ENCODE measurements around the gene TRIM59.

Gene TRIM59

GRCh38 chr3:160401291-160402095 lies 48.1 kb downstream of the TRIM59 start:
- peak; percentile 86 for DNase-seq (ENCODE audit: low read depth, low spot score)
- peak overlapping the region; percentile 99 for H3K4me3 ChIP-seq (ENCODE audit: low read depth, low read length)
- in situ Hi-C loops (cut with HindIII; ENCODE audit: low sequenced_read_pairs) = no loop called here
- TF ChIP-seq CTCF (IDR thresholded peaks at IDR 0.05; ENCODE audit: low read depth, low read length) = no peak

- in situ Hi-C loops (cut with HindIII; ENCODE audit: low sequenced_read_pairs) = no loop called here
- H3K4me3 ChIP-seq (ENCODE audit: low read depth, low read length) = peak overlapping the region; percentile 99
- no peak for DNase-seq (ENCODE audit: low read depth, low spot score)
- no peak for TF ChIP-seq CTCF (IDR thresholded peaks at IDR 0.05; ENCODE audit: low read depth, low read length)
These were observed 48.9 kb downstream of the TRIM59 start for GRCh38 chr3:160400702-160401150.

DNA sequence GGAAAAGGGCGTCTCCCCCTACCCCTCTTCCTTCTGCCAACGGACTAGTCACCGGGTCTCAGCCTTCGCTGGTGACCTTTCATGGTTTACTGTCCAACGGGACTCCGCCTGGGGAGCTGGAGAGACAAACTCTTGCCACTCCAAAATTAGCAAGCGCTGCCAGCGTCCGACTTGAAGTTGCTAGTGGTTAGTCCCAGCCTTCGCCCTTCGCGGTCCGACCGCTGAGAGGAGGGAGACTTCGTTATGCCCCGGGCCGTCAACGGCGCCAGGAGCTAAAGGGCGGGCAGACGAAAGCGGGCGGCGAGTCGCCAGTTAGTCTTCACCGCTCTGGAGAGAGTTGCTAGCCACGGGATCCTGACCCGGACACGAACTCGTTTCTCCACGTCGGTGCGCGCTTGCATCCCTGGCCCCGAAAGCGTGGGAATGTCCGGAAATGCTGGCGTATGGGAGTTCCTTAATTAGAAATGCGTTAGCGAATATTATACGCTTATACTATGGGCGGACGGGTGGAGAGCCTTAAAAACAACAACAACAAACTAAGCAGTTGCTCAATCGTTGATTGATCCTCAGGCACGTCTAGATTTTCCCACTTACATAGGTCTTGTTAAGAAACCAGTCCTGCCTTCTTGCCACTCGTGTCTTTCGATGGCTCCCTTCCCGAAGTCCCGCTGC lies 49.4 kb downstream of the TRIM59 start:
- DNase-seq (ENCODE audit: low read depth, low spot score) = peak; percentile 58
- in situ Hi-C loops (cut with HindIII; ENCODE audit: low sequenced_read_pairs) = no loop called here
- no peak for TF ChIP-seq CTCF (IDR thresholded peaks at IDR 0.05; ENCODE audit: low read depth, low read length)
- H3K4me3 ChIP-seq (ENCODE audit: low read depth, low read length) = peak overlapping the region; percentile 99

GRCh38 chr3:160399125-160400029 lies 50.2 kb downstream of the TRIM59 start, which contains the start of the genes IFT80 and SMC4:
Gene IFT80 (minus strand): TSS chr3:160399225. CDS start chr3:160384600, 14,625 bp downstream.
Gene SMC4 (plus strand): TSS chr3:160399650. CDS start chr3:160400827, 1,177 bp downstream.
- no peak for TF ChIP-seq CTCF (IDR thresholded peaks at IDR 0.05; ENCODE audit: low read depth, low read length)
- H3K4me3 ChIP-seq (ENCODE audit: low read depth, low read length) = peak within 1 kb of the TSS; percentile 99
- in situ Hi-C loops (cut with HindIII; ENCODE audit: low sequenced_read_pairs) = no loop called here
- peak; percentile 98 for DNase-seq (ENCODE audit: low read depth, low spot score)

DNA sequence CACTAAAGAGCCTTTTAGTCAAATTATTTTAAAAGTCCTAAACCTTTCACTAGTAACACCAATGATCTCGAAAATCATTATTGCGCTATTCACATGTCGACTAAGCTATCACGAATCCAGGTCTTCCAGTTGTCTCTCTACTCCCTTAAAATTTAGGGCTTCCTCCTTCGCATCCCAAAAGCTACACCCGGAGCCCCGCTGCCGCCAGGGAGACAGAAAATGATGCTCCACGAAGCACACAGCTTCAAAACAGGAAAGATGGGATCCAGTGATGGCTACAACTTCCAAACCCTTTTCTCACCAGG lies 50.8 kb downstream of the TRIM59 start:
- no peak for TF ChIP-seq CTCF (IDR thresholded peaks at IDR 0.05; ENCODE audit: low read depth, low read length)
- no peak for DNase-seq (ENCODE audit: low read depth, low spot score)
- peak overlapping the region; percentile 99 for H3K4me3 ChIP-seq (ENCODE audit: low read depth, low read length)
- in situ Hi-C loops (cut with HindIII; ENCODE audit: low sequenced_read_pairs) = no loop called here

- DNase-seq (ENCODE audit: low read depth, low spot score) = peak; percentile 80
- in situ Hi-C loops (cut with HindIII; ENCODE audit: low sequenced_read_pairs) = no loop called here
- no peak overlapping the region for H3K4me3 ChIP-seq (ENCODE audit: low read depth, low read length)
- no peak for TF ChIP-seq CTCF (IDR thresholded peaks at IDR 0.05; ENCODE audit: low read depth, low read length)
These were observed 54.3 kb downstream of the TRIM59 start for GRCh38 chr3:160395297-160395696.
